HCT116 (cell line): ENCODE measurements around the gene SERPINB13. TPM values are rescaled to one million over a fixed set of nuclear protein-coding genes. Genes with fewer than 3 reads are reported as not detected.

Experiments
- ATAC-seq: fragments of 200-7000 bp; cut with Tn5 transposase; 2 replicates; pipeline ENCODE4 v1.9.1; 2020; ENCODE audit warnings: mild to moderate bottlenecking, moderate library complexity
- BruUV-seq: library from RNA; stranded (reverse); fragments of 400-500 nt; replicated peaks from 2 replicates; lab custom pipeline; 2021; lab: Mats Ljungman, UMichigan
- CTCF ChIA-PET: fragments of 300-600 bp; sonication (Branson Sonifier 250); formaldehyde crosslinking; loops from one replicate; lab custom pipeline; 2021; ENCODE audit warnings: antibody characterized with exemption; lab: Charles Lee
- POLR2A ChIA-PET: fragments of 300-600, 350-600 bp; sonication (Branson Sonifier 250); formaldehyde crosslinking; loops from one replicate; lab custom pipeline; 2021; ENCODE audit warnings: antibody characterized with exemption; lab: Charles Lee
- RAD21 ChIA-PET, 2 experiments: fragments of 300-600 bp; sonication (Branson Sonifier 250); formaldehyde crosslinking; loops; one replicate each; lab custom pipeline; 2023; ENCODE audit warnings: low total read pairs in 2 of 2; ENCODE audit not compliant: uncharacterized antibody in 2 of 2, unreplicated experiment in 2 of 2, low non-redundant PET in 1 of 2; lab: Charles Lee
- DNase-seq: peaks from one replicate; pipeline ENCODE4 v3.0.0-alpha.2; 2010; ENCODE audit warnings: low read depth, low spot score
- H2AFZ ChIP-seq: fragments of 200-600 bp; shearing (Covaris generic), sonication (generic); 2 replicates; pipeline ENCODE4 v1.6.1; 2017; ENCODE audit warnings: low read depth, mixed run types, mixed read lengths, antibody characterized with exemption, low read length; ENCODE audit not compliant: poor library complexity, severe bottlenecking
- H3K27ac ChIP-seq: 2 replicates; pipeline ENCODE4 v1.5.1; 2012; ENCODE audit warnings: low read depth, low read length
- H3K27me3 ChIP-seq: fragments of 200-600 bp; sonication (generic); 2 replicates; pipeline ENCODE4 v1.6.1; 2016; ENCODE audit warnings: mixed run types, low read length, mixed read lengths; ENCODE audit not compliant: insufficient read depth
- H3K36me3 ChIP-seq, 2 experiments: fragments of 200-500 bp in 1 of 2; fragments of 200-600 bp in 1 of 2; sonication (Bioruptor generic) in 1 of 2; sonication (generic) in 1 of 2; 2 replicates each; pipeline versions ENCODE4 v1.5.1 to v1.6.1; 2014 to 2016; ENCODE audit warnings: low read length in 2 of 2, inconsistent platforms in 1 of 2, mixed read lengths in 1 of 2, mixed run types in 1 of 2; ENCODE audit not compliant: insufficient read depth in 2 of 2, control insufficient read depth in 1 of 2
- H3K4me1 ChIP-seq, 2 experiments: fragments of 200-600 bp in 1 of 2; sonication (generic) in 1 of 2; 2 replicates each; pipeline versions ENCODE4 v1.5.1 to v1.6.1; 2012 to 2017; ENCODE audit warnings: low read length in 2 of 2, inconsistent platforms in 1 of 2, mild to moderate bottlenecking in 1 of 2, mixed read lengths in 1 of 2, mixed run types in 1 of 2, moderate library complexity in 1 of 2; ENCODE audit not compliant: insufficient read depth in 2 of 2, control insufficient read depth in 1 of 2
- H3K4me2 ChIP-seq: fragments of 200-600 bp; sonication (generic); 2 replicates; pipeline ENCODE4 v1.6.1; 2017; ENCODE audit warnings: mixed run types, low read length, mixed read lengths
- H3K4me3 ChIP-seq, 2 experiments: fragments of 200-600 bp in 1 of 2; sonication (generic) in 1 of 2; replicated peaks in 1 of 2; 2 replicates each; pipeline ENCODE4 v1.5.1; 2011 to 2016; ENCODE audit warnings: low read length in 2 of 2, control low read depth in 1 of 2, low read depth in 1 of 2, mild to moderate bottlenecking in 1 of 2, mixed read lengths in 1 of 2, mixed run types in 1 of 2
- H3K79me2 ChIP-seq: fragments of 200-600 bp; sonication (generic); 2 replicates; pipeline ENCODE4 v1.6.1; 2017; ENCODE audit warnings: mild to moderate bottlenecking, mixed run types, low read length, moderate library complexity, mixed read lengths; ENCODE audit not compliant: insufficient read depth
- H3K9ac ChIP-seq: fragments of 200-600 bp; sonication (generic); 2 replicates; pipeline ENCODE4 v1.6.1; 2016; ENCODE audit warnings: low read length, mixed read lengths
- H3K9me2 ChIP-seq: fragments of 200-600 bp; sonication (generic), shearing (Covaris generic); 2 replicates; pipeline ENCODE4 v1.6.1; 2017; ENCODE audit warnings: mixed run types, mild to moderate bottlenecking, moderate library complexity; ENCODE audit not compliant: insufficient read depth
- H3K9me3 ChIP-seq, 2 experiments: fragments of 200-500 bp in 1 of 2; fragments of 200-600 bp in 1 of 2; sonication (Bioruptor generic) in 1 of 2; sonication (generic) in 1 of 2; 2 replicates each; pipeline ENCODE4 v1.6.1; 2014 to 2017; ENCODE audit warnings: low read length in 2 of 2, mixed read lengths in 2 of 2, inconsistent platforms in 1 of 2, low read depth in 1 of 2, mild to moderate bottlenecking in 1 of 2, mixed run types in 1 of 2, moderate library complexity in 1 of 2; ENCODE audit not compliant: control insufficient read depth in 1 of 2, insufficient read depth in 1 of 2
- H4K20me1 ChIP-seq: fragments of 200-600 bp; sonication (generic), shearing (Covaris generic); 2 replicates; pipeline ENCODE4 v1.6.1; 2017; ENCODE audit warnings: mixed run types, mild to moderate bottlenecking, moderate library complexity; ENCODE audit not compliant: insufficient read depth
- CTCF ChIP-seq, 3 experiments: fragments of 200-600 bp in 1 of 3; sonication (generic) in 1 of 3; IDR thresholded peaks in 2 of 3; conservative IDR thresholded peaks in 1 of 3; 2 replicates each; pipeline ENCODE4 v1.5.1; 2012 to 2017; ENCODE audit warnings: low read depth in 2 of 3, low read length in 2 of 3, antibody characterized with exemption in 1 of 3, borderline replicate concordance in 1 of 3, control low read depth in 1 of 3, mild to moderate bottlenecking in 1 of 3, mixed read lengths in 1 of 3, mixed run types in 1 of 3, moderate library complexity in 1 of 3; ENCODE audit not compliant: insufficient read depth in 1 of 3
- EZH2phosphoT487 ChIP-seq: fragments of 200-600 bp; IDR thresholded peaks from 2 replicates; pipeline ENCODE4 v1.6.1; 2018; ENCODE audit warnings: antibody characterized with exemption, borderline replicate concordance
- TCF7L2 ChIP-seq: IDR thresholded peaks from 2 replicates; pipeline ENCODE4 v1.7.0; 2011; ENCODE audit warnings: borderline replicate concordance, inconsistent platforms; ENCODE audit not compliant: insufficient read depth, insufficient read length; ENCODE audit errors: extremely low read depth
- ZBTB33 ChIP-seq: IDR thresholded peaks from 2 replicates; pipeline ENCODE4 v1.6.1; 2011; ENCODE audit warnings: mild to moderate bottlenecking, low read length, moderate library complexity; ENCODE audit not compliant: insufficient replicate concordance; ENCODE audit errors: extremely low read depth
- intact Hi-C: fragments of 100-400 bp; cut with micrococcal nuclease; formaldehyde crosslinking; loops from 2 replicates; pipeline ENCODE4 v1.10.0; 2022
- total RNA-seq: library from RNA; stranded (reverse); gene quantifications from one replicate; pipeline ENCODE4 v1.2.1, GENCODE V29; 2021; ENCODE audit not compliant: unreplicated experiment

Gene SERPINB13
- total RNA-seq, 1 experiment from 2014 or later: 0.07 TPM

GRCh38 chr18:63627819-63628218 is 40.7 kb downstream of the SERPINB13 start:
- intact Hi-C loops: no loop called here
- H3K9me2 ChIP-seq: no peaks in the 10 kb centered on the region
- ChIA-PET RAD21 (no interaction called here), POLR2A (no interaction called here), CTCF (no interaction called here)
- H3K27ac ChIP-seq: no peak overlapping the region
- H3K4me3 ChIP-seq: no peak overlapping the region
- H3K4me1 ChIP-seq: no peaks in the 10 kb centered on the region
- H3K27me3 ChIP-seq: no peaks in the 10 kb centered on the region
- H3K4me2 ChIP-seq: no peak overlapping the region
- H2AFZ ChIP-seq: no peak overlapping the region
- ATAC-seq (no peak), DNase-seq (no peak)
- H4K20me1 ChIP-seq: no peaks in the 10 kb centered on the region
- H3K9me3 ChIP-seq: peaks cover 5 to 29% of the 10 kb centered on the region in 2 experiments; a peak in 3 of 4 replicates
- no peak overlapping the region for H3K9ac ChIP-seq
- H3K36me3 ChIP-seq: no peaks in the 10 kb centered on the region
- BruUV-seq: no TSS peak
- no peak for TF ChIP-seq ZBTB33
- TF ChIP-seq TCF7L2: no peak
- no peak for TF ChIP-seq CTCF (IDR thresholded peaks at IDR 0.05 in 2 of 3, conservative IDR thresholded peaks at IDR 0.05 in 1 of 3; ENCODE audit: borderline replicate concordance in 1 of 3, insufficient read depth in 1 of 3, low read depth in 2 of 3, low read length in 2 of 3)
- no peak for TF ChIP-seq EZH2phosphoT487
- H3K79me2 ChIP-seq: no peaks in the 10 kb centered on the region
